Ovary (tissue), 3 donors: ENCODE measurements around the gene RNLS.

Experiments
- EP300 ChIP-seq: sonication (generic); formaldehyde crosslinking; IDR thresholded peaks from one replicate; pipeline ENCODE4 v1.6.1; 2017; ENCODE audit warnings: antibody characterized with exemption
- POLR2A ChIP-seq: fragments of 450-650 bp; IDR thresholded peaks from one replicate; pipeline ENCODE4 v1.6.1; 2017; ENCODE audit warnings: antibody characterized with exemption, mild to moderate bottlenecking, moderate library complexity
- TF ChIP-seq, protein P1 (sequence below), 3 donors: fragments of 450-650 bp in 2 of 3; fragments of 200-600 bp in 1 of 3; IDR thresholded peaks; one replicate each; pipeline versions ENCODE4 v1.5.1 to v1.8.0; 2016 to 2022; ENCODE audit warnings: antibody characterized with exemption in 3 of 3, mild to moderate bottlenecking in 1 of 3
- donor health status: DM: no; HTN: no; CAD: no.

DNA sequence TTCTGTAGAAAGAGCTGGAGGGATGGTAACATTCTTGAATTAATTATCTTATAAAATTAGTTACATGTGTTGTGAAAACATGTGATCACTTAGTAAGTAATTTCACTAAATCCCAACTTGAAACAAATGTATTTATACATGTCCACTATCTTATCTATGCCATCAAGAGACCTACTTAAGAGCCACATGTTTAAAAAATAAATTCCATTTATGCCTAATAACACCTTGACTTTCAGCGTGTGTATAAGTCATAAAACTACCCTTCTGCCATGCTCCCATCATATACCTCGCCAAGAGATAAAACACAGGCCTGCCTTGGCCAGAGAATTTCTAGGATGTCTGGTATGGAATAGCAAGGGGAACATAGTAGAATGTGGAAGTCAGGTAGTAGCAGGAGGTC is 40.7 kb upstream of the RNLS start:
- TF ChIP-seq, protein P1, sequence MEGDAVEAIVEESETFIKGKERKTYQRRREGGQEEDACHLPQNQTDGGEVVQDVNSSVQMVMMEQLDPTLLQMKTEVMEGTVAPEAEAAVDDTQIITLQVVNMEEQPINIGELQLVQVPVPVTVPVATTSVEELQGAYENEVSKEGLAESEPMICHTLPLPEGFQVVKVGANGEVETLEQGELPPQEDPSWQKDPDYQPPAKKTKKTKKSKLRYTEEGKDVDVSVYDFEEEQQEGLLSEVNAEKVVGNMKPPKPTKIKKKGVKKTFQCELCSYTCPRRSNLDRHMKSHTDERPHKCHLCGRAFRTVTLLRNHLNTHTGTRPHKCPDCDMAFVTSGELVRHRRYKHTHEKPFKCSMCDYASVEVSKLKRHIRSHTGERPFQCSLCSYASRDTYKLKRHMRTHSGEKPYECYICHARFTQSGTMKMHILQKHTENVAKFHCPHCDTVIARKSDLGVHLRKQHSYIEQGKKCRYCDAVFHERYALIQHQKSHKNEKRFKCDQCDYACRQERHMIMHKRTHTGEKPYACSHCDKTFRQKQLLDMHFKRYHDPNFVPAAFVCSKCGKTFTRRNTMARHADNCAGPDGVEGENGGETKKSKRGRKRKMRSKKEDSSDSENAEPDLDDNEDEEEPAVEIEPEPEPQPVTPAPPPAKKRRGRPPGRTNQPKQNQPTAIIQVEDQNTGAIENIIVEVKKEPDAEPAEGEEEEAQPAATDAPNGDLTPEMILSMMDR (IDR thresholded peaks at IDR 0.05): no peak
- TF ChIP-seq POLR2A: no peak
- no peak for TF ChIP-seq EP300
